ENCODE results near the gene CCDC192. TPM values are rescaled to one million over a fixed set of nuclear protein-coding genes. Genes with fewer than 3 reads are reported as not detected.

The CCDC192 gene, protein sequence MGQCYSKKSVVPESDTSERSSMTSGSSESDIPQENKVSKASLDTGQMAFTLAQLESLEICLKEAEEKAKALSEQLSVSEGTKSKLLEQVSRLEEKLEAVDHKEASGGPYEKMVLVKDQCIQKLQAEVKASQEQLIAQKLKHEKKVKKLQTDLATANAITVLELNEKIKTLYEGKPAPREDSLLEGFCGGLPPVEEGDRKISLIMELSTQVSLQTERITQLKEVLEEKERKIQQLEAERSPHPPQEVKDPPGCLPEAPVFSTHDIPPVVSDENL
- not detected in 5 replicates for total RNA-seq (2022; extraction: Qiagen RNA extraction; ENCODE audit: low read depth)

GRCh38 chr5:127702926-127703561 lies at the start of gene CCDC192:
TSS of gene CCDC192 (plus strand) at chr5:127703391. CDS start at chr5:127703446, 55 bp downstream.

Other genes with a start within 250 kb of the CCDC192 start
- 45.4 to 59.9 TPM (median 53.1 TPM) in 5 replicates for gene PRRC1, start 185.8 kb upstream of the CCDC192 start, total RNA-seq (2022; extraction: Qiagen RNA extraction; ENCODE audit: low read depth)
- gene CTXN3, start 54.3 kb upstream of the CCDC192 start, total RNA-seq (2022; extraction: Qiagen RNA extraction; ENCODE audit: low read depth) = not detected in 5 replicates